Stimulated activated CD4-positive, alpha-beta T cell treated with anti-CD3 and anti-CD28 coated beads, Interleukin-12 subunit alpha, Interleukin-12 subunit beta, amount 100 ng/mL, for 24 hours (primary cell): ENCODE measurements around the gene GABRR2.

ENCODE experiments used
- DNase-seq, 2 experiments: peaks; one replicate each; pipeline ENCODE4 v3.0.0-alpha.2; 2020; ENCODE audit warnings: low read depth in 2 of 2

The GABRR2 gene

DNA sequence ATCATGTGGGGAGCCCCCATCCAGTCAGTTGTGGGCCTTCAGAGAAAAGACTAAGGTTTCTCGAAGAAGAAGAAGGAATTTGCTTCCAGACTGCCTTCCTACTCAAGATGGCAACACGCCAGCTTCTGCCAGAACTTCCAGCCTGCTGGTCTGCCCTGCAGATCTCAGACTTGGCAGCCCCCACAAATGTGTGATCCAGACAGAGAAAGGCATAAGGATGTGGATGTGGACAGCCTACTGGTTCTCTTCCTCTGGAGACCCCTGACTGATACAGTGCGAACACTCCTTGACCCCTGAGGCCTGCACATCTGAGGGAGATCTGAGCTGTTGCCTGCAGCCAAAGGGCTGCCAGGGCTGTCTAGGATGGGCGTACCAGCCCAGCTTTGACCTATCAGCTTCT, 106.5 kb downstream of the GABRR2 start:
- no peak for DNase-seq
